ENCODE results near the gene CCDC88C.

CCDC88C gene

DNA sequence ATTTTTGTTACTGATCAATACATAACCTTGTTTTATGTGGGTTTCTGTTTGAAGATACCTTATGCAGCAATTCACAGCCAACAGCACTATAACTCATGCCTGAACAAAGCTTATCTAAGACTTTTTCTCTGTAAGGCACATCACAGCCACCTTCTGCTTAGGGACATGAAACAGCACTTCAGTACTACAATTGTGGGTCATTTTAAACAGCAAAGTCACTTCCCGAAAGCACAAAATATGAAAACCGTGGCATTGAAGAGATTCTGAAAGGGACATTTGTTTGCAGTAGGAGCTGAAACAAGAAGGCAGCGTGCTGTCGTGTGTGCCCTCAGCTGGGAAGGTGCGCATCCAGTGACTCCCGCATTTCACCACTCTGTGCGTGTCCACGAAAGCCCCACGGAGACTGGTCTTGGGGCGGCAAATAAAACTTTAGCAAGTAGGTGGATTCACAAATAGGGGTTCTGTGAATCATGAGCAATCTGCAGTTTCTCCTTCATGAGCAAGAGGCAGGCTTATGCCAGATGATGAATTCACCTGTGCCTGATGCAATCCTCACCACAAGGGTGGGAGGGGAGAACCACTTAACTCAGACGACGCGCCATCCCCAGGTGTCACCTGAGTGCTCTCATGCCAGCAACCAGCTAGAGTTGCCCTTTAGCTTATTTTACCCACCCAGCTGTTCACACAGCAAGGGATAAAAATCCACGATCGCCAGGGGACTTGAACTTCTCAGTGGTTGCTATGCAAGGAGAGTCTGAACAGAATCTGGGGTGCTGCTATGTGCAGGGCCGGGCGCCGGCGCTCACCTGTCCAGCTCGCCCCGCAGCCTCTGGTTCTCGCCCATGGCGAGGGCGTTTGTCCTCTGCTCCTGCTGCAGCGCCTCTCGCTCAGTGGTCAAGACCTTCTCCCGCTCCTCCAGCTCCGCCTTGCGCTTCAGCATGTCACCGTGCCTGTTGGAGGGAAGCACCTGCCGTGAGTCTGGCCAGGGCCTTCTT, 118.2 kb downstream of the CCDC88C start:
- H3K27ac Mint-ChIP-seq: peak overlapping the region; percentile 71
- no peak overlapping the region for H3K4me3 Mint-ChIP-seq
- H3K9me3 Mint-ChIP-seq: no peaks in the 10 kb centered on the region
- H3K4me1 Mint-ChIP-seq: peaks cover 33% of the 10 kb centered on the region
- peaks cover 31% of the 10 kb centered on the region for H3K36me3 Mint-ChIP-seq
- no peaks in the 10 kb centered on the region for H3K27me3 Mint-ChIP-seq

GRCh38 chr14:91298576-91298975, 119.0 kb downstream of the CCDC88C start:
- Mint-ChIP-seq H3K36me3 (peaks cover 31% of the 10 kb centered on the region), H3K27ac (peak overlapping the region; percentile 71), H3K9me3 (no peaks in the 10 kb centered on the region), H3K4me3 (no peak overlapping the region), H3K4me1 (peaks cover 36% of the 10 kb centered on the region), H3K27me3 (no peaks in the 10 kb centered on the region)

DNA sequence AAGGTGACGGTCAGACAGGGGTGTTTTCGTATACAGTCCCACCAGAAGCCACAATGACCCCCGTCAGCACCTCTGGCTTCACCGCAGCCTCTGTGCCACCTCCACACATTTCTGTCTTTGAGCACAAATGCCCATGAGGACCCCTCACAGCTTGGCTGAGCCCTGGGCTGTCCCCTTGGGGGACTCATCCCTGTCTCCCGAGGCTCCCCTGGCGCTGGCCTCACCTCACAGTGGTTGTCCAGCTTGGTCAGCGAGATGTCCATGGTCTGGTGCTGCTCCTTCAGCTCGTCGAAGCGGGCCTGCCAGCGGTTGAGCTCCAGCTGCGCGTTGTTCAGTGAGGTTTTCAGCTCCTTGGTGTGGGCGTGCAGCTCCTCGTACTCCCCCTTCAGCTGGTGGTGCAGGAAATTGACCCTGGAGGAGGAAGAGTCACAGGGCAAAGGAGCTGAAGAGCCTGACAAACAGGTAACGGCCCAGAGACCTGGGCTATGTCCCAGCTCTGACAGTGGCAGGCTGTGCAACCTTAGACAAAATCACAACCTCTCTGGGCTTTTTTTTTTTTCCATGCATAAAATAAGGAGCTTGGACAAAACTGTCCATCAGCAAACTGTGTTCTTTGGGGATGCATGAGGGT, 120.4 kb downstream of the CCDC88C start:
- Mint-ChIP-seq H3K9me3 (no peaks in the 10 kb centered on the region), H3K27ac (peak overlapping the region; percentile 88), H3K36me3 (peaks cover 30% of the 10 kb centered on the region)

DNA sequence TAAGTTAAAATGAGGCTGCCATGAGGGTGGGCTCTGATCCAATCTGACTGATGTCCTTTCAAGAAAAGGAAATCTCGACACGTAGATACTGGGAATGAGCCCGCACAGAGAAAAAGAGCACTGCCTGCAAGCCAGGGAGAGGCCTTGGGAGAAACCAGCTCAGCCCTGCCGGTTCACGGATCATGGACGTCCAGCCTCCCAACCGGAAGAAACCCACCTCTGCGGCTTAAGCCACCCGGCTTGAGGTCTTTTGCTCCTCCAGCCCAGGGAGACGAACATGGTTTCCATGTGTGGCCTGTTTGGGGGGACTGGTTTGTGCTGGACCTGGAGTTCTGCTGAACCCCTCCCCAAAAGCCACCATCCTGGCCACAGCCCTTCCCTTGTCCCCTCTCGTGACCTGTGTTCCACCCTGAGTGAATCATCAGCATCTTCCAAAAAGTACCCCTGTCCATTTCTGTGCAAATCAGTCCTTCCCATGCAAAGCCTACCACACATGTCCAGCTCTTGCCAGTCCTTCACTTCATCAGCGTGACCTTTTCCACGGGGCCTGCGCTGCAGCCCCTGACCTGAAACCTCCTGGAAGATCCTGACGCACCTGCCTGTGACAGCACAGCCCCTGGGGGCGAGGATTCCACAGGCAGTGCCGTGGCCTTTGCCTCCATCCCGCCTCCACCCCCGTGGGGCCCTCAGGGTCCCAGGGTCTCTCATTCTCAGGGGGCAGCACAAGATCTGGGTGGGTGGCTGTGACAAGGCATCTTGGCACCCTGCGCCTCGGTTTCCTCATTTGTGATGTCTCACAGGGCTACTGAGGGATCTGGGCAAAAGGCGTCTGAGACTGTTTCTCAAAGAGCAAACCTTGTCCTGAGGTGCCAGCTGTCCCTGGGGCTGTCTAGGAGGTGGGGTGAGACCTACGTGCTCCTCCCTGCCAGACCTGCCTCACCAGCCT, 121.5 kb downstream of the CCDC88C start:
- Mint-ChIP-seq H3K4me1 (peaks cover 20% of the 10 kb centered on the region), H3K4me3 (no peak overlapping the region), H3K27me3 (no peaks in the 10 kb centered on the region), H3K27ac (peak overlapping the region; percentile 63), H3K9me3 (no peaks in the 10 kb centered on the region), H3K36me3 (peaks cover 29% of the 10 kb centered on the region)

More for the DNA sequence above, 120.4 kb downstream of the CCDC88C start:
- Mint-ChIP-seq H3K4me1 (peaks cover 30% of the 10 kb centered on the region), H3K27me3 (no peaks in the 10 kb centered on the region), H3K4me3 (no peak overlapping the region)

DNA sequence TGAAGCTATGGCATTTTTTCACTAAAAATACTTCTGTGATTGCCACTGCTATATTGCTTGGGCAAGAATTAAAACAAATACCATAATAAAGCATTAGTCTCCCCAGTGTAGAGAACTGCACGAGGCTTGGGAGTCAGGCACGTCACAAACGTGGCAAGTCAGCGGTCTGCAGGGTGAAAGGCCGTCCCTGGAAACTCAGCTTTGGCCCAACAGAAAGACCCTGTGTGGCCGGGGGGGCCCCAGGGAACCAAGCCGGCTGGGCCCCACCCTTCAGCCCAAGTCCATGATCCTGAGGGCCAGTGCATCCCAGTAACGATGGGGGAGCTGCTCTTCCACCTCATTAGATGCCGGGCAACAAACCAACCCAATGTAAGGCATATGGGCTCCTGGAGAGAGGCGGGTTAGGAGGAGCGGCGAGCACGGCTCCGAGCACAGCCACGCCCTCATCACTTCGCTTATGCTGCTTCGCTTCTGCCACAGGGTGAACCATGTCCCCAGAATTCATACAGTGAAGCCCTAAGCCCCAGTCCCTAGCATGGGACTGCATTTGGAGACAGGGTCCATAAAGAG, 122.3 kb downstream of the CCDC88C start:
- H3K4me3 Mint-ChIP-seq: no peak overlapping the region
- H3K36me3 Mint-ChIP-seq: peaks cover 22% of the 10 kb centered on the region
- peaks cover 13% of the 10 kb centered on the region for H3K4me1 Mint-ChIP-seq
- no peak overlapping the region for H3K27ac Mint-ChIP-seq
- no peaks in the 10 kb centered on the region for H3K27me3 Mint-ChIP-seq
- H3K9me3 Mint-ChIP-seq: no peaks in the 10 kb centered on the region

GRCh38 chr14:91294153-91294552, 123.5 kb downstream of the CCDC88C start:
- no peaks in the 10 kb centered on the region for H3K9me3 Mint-ChIP-seq
- H3K4me3 Mint-ChIP-seq: no peak overlapping the region
- H3K4me1 Mint-ChIP-seq: peaks cover 8% of the 10 kb centered on the region
- H3K27me3 Mint-ChIP-seq: no peaks in the 10 kb centered on the region
- H3K36me3 Mint-ChIP-seq: peaks cover 20% of the 10 kb centered on the region
- H3K27ac Mint-ChIP-seq: peak overlapping the region; percentile 62

DNA sequence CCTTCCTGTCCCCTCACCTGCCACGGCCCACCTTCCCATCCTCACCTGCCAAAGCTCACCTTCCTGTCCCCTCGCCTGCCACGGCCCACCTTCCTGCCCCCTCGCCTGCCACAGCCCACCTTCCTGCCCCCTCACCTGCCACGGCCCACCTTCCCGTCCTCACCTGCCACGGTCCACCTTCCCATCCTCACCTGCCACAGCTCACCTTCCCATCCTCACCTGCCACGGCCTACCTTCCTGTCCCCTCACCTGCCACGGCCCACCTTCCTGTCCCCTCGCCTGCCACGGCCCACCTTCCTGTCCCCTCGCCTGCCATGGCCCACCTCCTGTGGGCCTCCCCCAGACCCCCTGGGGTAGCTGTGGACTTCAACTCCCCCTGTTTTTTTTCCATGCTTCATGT, 124.3 kb downstream of the CCDC88C start:
- Mint-ChIP-seq H3K4me3 (no peak overlapping the region), H3K36me3 (peaks cover 16% of the 10 kb centered on the region)

DNA sequence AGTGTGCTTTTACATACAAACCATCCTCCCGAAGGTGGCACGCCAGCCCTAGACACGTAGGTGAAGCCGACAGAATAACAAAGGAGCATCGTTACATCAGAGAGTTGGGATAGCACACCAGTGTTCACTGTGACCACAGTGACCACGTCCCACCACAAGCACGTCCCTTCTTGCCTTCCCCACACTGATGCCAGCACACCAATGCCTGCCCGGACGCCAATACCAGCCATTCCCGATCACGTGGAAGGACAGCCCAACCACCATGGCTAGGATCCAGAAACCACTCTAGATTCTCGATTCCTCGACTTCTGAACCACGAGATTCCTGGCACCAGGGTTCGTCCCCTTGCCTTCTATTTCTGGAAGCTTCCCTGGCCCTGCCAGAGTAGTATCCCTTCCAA, 125.1 kb downstream of the CCDC88C start:
- no peaks in the 10 kb centered on the region for H3K27me3 Mint-ChIP-seq
- no peak overlapping the region for H3K4me3 Mint-ChIP-seq
- peaks cover 16% of the 10 kb centered on the region for H3K36me3 Mint-ChIP-seq
- peaks cover 4% of the 10 kb centered on the region for H3K4me1 Mint-ChIP-seq
- H3K9me3 Mint-ChIP-seq: no peaks in the 10 kb centered on the region
- peak overlapping the region; percentile 74 for H3K27ac Mint-ChIP-seq

More for the DNA sequence above, 124.3 kb downstream of the CCDC88C start:
- Mint-ChIP-seq H3K4me1 (peaks cover 4% of the 10 kb centered on the region), H3K27ac (peak overlapping the region; percentile 74), H3K9me3 (no peaks in the 10 kb centered on the region), H3K27me3 (no peaks in the 10 kb centered on the region)

GRCh38 chr14:91291786-91292405, 125.7 kb downstream of the CCDC88C start:
- Mint-ChIP-seq H3K27ac (peak overlapping the region; percentile 59), H3K9me3 (no peaks in the 10 kb centered on the region), H3K27me3 (no peaks in the 10 kb centered on the region), H3K4me1 (peaks cover 4% of the 10 kb centered on the region), H3K36me3 (peaks cover 14% of the 10 kb centered on the region), H3K4me3 (no peak overlapping the region)

GRCh38 chr14:91290986-91291385, 126.6 kb downstream of the CCDC88C start:
- Mint-ChIP-seq H3K27ac (no peak overlapping the region), H3K36me3 (peaks cover 11% of the 10 kb centered on the region), H3K27me3 (no peaks in the 10 kb centered on the region)

DNA sequence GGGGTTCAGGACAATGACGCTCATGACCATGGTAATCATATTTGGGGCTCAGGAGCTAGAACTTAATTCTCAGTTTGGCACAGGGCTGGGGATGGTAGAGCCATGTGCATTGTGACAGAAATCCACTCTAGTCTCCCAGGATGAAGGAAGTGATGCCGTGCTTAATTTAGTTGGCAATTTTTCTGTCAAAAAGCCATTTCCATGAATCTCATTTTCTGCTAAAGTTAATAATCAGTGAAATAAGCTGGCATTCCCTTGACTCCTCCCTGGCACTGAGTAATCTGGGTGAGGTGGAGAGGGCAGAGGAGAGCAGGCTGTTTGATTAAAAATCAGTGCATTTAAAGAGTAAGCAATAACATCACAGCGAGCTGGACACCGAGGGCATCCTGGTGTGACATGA, 128.2 kb downstream of the CCDC88C start:
- Mint-ChIP-seq H3K4me3 (no peak overlapping the region), H3K27me3 (no peaks in the 10 kb centered on the region), H3K9me3 (no peaks in the 10 kb centered on the region), H3K27ac (no peak overlapping the region), H3K4me1 (peaks cover 23% of the 10 kb centered on the region), H3K36me3 (peaks cover 17% of the 10 kb centered on the region)

More at GRCh38 chr14:91290986-91291385, 126.6 kb downstream of the CCDC88C start:
- Mint-ChIP-seq H3K4me3 (no peak overlapping the region), H3K9me3 (no peaks in the 10 kb centered on the region), H3K4me1 (peaks cover 10% of the 10 kb centered on the region)

- Mint-ChIP-seq H3K36me3 (peaks cover 20% of the 10 kb centered on the region), H3K4me3 (no peak overlapping the region), H3K9me3 (no peaks in the 10 kb centered on the region), H3K4me1 (peaks cover 20% of the 10 kb centered on the region), H3K27me3 (no peaks in the 10 kb centered on the region), H3K27ac (no peak overlapping the region)
These were observed 128.7 kb downstream of the CCDC88C start for GRCh38 chr14:91288876-91289275.

DNA sequence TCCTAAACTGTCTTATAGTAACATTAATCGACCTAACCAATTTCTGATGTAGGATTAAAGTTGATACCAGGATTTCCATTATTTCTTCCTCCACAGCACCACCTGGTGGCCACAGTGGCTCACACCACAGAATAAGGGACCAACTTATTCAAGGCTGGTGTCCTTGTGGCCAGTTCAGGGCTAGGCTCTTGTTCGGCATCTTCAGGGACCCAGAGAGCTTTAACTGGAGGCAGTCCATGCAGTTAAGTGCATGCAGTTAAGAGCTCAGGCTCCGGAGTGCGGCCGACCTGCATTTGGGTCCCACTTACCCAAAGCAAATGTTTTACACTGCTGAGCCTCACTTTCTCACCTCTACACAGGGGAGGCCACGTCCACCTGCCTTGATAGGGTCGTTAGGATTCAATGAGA, 131.1 kb downstream of the CCDC88C start:
- Mint-ChIP-seq H3K27ac (peak overlapping the region; percentile 88), H3K36me3 (peaks cover 22% of the 10 kb centered on the region), H3K27me3 (no peaks in the 10 kb centered on the region), H3K4me1 (peaks cover 20% of the 10 kb centered on the region), H3K9me3 (no peaks in the 10 kb centered on the region), H3K4me3 (no peak overlapping the region)

GRCh38 chr14:91284791-91285548, 132.7 kb downstream of the CCDC88C start:
- Mint-ChIP-seq H3K4me1 (peaks cover 20% of the 10 kb centered on the region), H3K27me3 (no peaks in the 10 kb centered on the region)

More at GRCh38 chr14:91284791-91285548, 132.7 kb downstream of the CCDC88C start:
- Mint-ChIP-seq H3K27ac (peak overlapping the region; percentile 91), H3K9me3 (no peaks in the 10 kb centered on the region), H3K36me3 (peaks cover 19% of the 10 kb centered on the region), H3K4me3 (no peak overlapping the region)
